ENCODE results near the gene MPZL1.

- TF ChIP-seq, protein P1, sequence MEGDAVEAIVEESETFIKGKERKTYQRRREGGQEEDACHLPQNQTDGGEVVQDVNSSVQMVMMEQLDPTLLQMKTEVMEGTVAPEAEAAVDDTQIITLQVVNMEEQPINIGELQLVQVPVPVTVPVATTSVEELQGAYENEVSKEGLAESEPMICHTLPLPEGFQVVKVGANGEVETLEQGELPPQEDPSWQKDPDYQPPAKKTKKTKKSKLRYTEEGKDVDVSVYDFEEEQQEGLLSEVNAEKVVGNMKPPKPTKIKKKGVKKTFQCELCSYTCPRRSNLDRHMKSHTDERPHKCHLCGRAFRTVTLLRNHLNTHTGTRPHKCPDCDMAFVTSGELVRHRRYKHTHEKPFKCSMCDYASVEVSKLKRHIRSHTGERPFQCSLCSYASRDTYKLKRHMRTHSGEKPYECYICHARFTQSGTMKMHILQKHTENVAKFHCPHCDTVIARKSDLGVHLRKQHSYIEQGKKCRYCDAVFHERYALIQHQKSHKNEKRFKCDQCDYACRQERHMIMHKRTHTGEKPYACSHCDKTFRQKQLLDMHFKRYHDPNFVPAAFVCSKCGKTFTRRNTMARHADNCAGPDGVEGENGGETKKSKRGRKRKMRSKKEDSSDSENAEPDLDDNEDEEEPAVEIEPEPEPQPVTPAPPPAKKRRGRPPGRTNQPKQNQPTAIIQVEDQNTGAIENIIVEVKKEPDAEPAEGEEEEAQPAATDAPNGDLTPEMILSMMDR (IDR thresholded peaks at IDR 0.05): no peak
- no peak for TF ChIP-seq POLR2A (IDR thresholded peaks at IDR 0.05)
These were observed 43.4 kb upstream of the MPZL1 start for GRCh38 chr1:167678422-167678821.
